SU-DHL-6 (cell line): ENCODE data around the gene SOAT2.

Experiments used
- EZH2phosphoT487 ChIP-seq: fragments of 200-600 bp; sonication (generic), shearing (Covaris generic); conservative IDR thresholded peaks from 2 replicates; pipeline ENCODE4 v1.6.1; 2018; ENCODE audit warnings: mild to moderate bottlenecking, antibody characterized with exemption, low read length, moderate library complexity, mixed read lengths
- TF ChIP-seq, protein P1 (sequence below): fragments of 200-600 bp; sonication (generic); IDR thresholded peaks from one replicate; pipeline ENCODE4 v1.5.1; 2017; ENCODE audit warnings: antibody characterized with exemption, mild to moderate bottlenecking, low read length, moderate library complexity; ENCODE audit not compliant: insufficient read depth, poor library complexity, severe bottlenecking

DNA sequence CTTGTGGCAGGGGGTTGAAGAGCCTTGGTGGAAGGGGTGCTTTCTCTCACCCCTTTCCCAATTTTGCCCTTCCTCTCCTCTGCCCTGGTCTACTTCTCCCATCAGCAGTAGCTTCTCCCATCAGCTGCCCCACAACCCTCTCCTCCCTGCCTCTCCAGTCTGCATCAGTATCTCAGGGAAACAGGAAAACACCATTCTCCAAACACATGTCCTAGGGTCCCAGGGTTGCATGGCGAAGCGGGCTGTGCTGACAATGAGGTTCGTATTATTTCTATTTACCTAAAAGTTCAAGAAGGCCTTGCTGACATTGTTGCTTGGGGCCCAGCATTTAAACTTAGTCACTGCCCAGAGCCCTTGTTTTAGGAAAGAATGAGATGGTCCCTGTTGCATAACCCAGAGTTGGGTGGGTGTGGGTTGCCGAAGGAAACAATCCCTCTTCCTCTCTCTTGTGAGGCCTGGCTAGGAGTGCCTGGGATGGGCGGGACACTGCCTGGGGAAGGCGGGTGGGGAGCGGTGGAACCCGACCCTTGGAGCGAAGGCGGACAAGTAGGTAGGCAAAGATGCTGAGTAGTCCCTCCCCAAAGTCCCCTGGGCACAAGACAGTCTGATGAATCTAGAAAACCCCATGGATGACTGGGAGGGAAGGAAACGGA, 7.1 kb upstream of the SOAT2 start:
- TF ChIP-seq, protein P1, sequence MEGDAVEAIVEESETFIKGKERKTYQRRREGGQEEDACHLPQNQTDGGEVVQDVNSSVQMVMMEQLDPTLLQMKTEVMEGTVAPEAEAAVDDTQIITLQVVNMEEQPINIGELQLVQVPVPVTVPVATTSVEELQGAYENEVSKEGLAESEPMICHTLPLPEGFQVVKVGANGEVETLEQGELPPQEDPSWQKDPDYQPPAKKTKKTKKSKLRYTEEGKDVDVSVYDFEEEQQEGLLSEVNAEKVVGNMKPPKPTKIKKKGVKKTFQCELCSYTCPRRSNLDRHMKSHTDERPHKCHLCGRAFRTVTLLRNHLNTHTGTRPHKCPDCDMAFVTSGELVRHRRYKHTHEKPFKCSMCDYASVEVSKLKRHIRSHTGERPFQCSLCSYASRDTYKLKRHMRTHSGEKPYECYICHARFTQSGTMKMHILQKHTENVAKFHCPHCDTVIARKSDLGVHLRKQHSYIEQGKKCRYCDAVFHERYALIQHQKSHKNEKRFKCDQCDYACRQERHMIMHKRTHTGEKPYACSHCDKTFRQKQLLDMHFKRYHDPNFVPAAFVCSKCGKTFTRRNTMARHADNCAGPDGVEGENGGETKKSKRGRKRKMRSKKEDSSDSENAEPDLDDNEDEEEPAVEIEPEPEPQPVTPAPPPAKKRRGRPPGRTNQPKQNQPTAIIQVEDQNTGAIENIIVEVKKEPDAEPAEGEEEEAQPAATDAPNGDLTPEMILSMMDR, result no peak
- no peak for TF ChIP-seq EZH2phosphoT487
